ENCODE data around the gene NFE2. TPM values are rescaled to one million over a fixed set of nuclear protein-coding genes. Genes with fewer than 3 reads are reported as not detected.

Gene NFE2
- polyA plus RNA-seq, 1 donor (not counting 4 experiments of a cell fraction or from before 2014, with no cell fraction given), result 0.25 TPM

- Histone ChIP-seq H3K9ac (ENCODE audit: control insufficient read depth, extremely low read depth, insufficient read depth, low read length) (no peak overlapping the region), H3K9me1 (ENCODE audit: control insufficient read depth, extremely low read depth, insufficient read depth, low read length) (no peaks in the 10 kb centered on the region), H3K36me3 (ENCODE audit: control insufficient read depth in 2 of 2, extremely low read depth in 1 of 2, insufficient read depth in 2 of 2, low read length in 2 of 2) (peaks cover 20 to 39% of the 10 kb centered on the region in 2 experiments), H3K27ac (ENCODE audit: control insufficient read depth, insufficient read depth, low read length) (no peak overlapping the region), H3K9me3 (ENCODE audit: control insufficient read depth, low read depth, low read length) (no peaks in the 10 kb centered on the region), H2AFZ (ENCODE audit: control insufficient read depth, low read length) (no peak overlapping the region), H3K4me1 (ENCODE audit: control insufficient read depth, extremely low read depth, insufficient read depth, low read length) (no peaks in the 10 kb centered on the region), H3K4me3 (ENCODE audit: control insufficient read depth in 2 of 3, extremely low read depth in 1 of 3, insufficient read depth in 2 of 3, low read depth in 1 of 3, low read length in 3 of 3) (no peak overlapping the region), H3K4me2 (ENCODE audit: control insufficient read depth, extremely low read depth, insufficient read depth, low read depth, low read length) (no peak overlapping the region), H3K27me3 (ENCODE audit: control insufficient read depth, extremely low read depth, insufficient read depth, low read length) (no peaks in the 10 kb centered on the region), H4K20me1 (ENCODE audit: control insufficient read depth, extremely low read depth, insufficient read depth, low read length) (no peaks in the 10 kb centered on the region), H3K79me2 (ENCODE audit: control insufficient read depth, insufficient read depth, low read length) (no peaks in the 10 kb centered on the region)
- no peak for TF ChIP-seq CTCF (optimal IDR thresholded peaks at IDR 0.05 in 1 of 3, IDR thresholded peaks at IDR 0.05 in 1 of 3, conservative IDR thresholded peaks at IDR 0.05 in 1 of 3; ENCODE audit: extremely low read depth in 1 of 3, insufficient read depth in 2 of 3, low read length in 3 of 3)
- TF ChIP-seq EZH2 (IDR thresholded peaks at IDR 0.05; ENCODE audit: low read length), result no peak
- DNase-seq (ENCODE audit: low read depth, low spot score) (no peak), FAIRE-seq (no peak)
- dilution Hi-C loops (cut with MboI; ENCODE audit: extremely low pct_ligation_motif_present, low sequenced_read_pairs), result no loop called here
Measured at GRCh38 chr12:54349036-54349435, 48.2 kb upstream of the NFE2 start.

- Histone ChIP-seq H3K36me3 (ENCODE audit: control insufficient read depth in 2 of 2, extremely low read depth in 1 of 2, insufficient read depth in 2 of 2, low read length in 2 of 2) (peaks cover 27 to 37% of the 10 kb centered on the region in 2 experiments), H3K27ac (ENCODE audit: control insufficient read depth, insufficient read depth, low read length) (no peak overlapping the region), H3K27me3 (ENCODE audit: control insufficient read depth, extremely low read depth, insufficient read depth, low read length) (no peaks in the 10 kb centered on the region), H3K9me3 (ENCODE audit: control insufficient read depth, low read depth, low read length) (no peaks in the 10 kb centered on the region), H3K9me1 (ENCODE audit: control insufficient read depth, extremely low read depth, insufficient read depth, low read length) (no peaks in the 10 kb centered on the region), H3K4me3 (ENCODE audit: control insufficient read depth in 2 of 3, extremely low read depth in 1 of 3, insufficient read depth in 2 of 3, low read depth in 1 of 3, low read length in 3 of 3) (no peak overlapping the region), H3K9ac (ENCODE audit: control insufficient read depth, extremely low read depth, insufficient read depth, low read length) (no peak overlapping the region), H3K4me2 (ENCODE audit: control insufficient read depth, extremely low read depth, insufficient read depth, low read depth, low read length) (no peak overlapping the region), H4K20me1 (ENCODE audit: control insufficient read depth, extremely low read depth, insufficient read depth, low read length) (peaks cover 4% of the 10 kb centered on the region), H2AFZ (ENCODE audit: control insufficient read depth, low read length) (no peak overlapping the region), H3K4me1 (ENCODE audit: control insufficient read depth, extremely low read depth, insufficient read depth, low read length) (no peaks in the 10 kb centered on the region), H3K79me2 (ENCODE audit: control insufficient read depth, insufficient read depth, low read length) (peaks cover 11% of the 10 kb centered on the region)
- dilution Hi-C loops (cut with MboI; ENCODE audit: extremely low pct_ligation_motif_present, low sequenced_read_pairs), result no loop called here
- DNase-seq (ENCODE audit: low read depth, low spot score), result no peak
- no peak for FAIRE-seq
- TF ChIP-seq EZH2 (IDR thresholded peaks at IDR 0.05; ENCODE audit: low read length) (no peak), CTCF (optimal IDR thresholded peaks at IDR 0.05 in 1 of 3, IDR thresholded peaks at IDR 0.05 in 1 of 3, conservative IDR thresholded peaks at IDR 0.05 in 1 of 3; ENCODE audit: extremely low read depth in 1 of 3, insufficient read depth in 2 of 3, low read length in 3 of 3) (no peak)
Measured at GRCh38 chr12:54341378-54342300, 40.8 kb upstream of the NFE2 start.

Measured in keratinocyte (primary cell).